GM23248 (cell line): ENCODE data around the gene RGS19.
"Not testable (repeated sequence)": the region's sequence is repeated elsewhere in the genome, so short reads cannot be mapped to it uniquely, and the experiment has no call there.

Experiments
- EZH2 ChIP-seq: fragments of 200-600 bp; sonication (generic); IDR thresholded peaks from 2 replicates; pipeline ENCODE4 v1.6.1; 2018; ENCODE audit warnings: antibody characterized with exemption, mild to moderate bottlenecking; ENCODE audit not compliant: insufficient read depth, poor library complexity, severe bottlenecking
- EZH2phosphoT487 ChIP-seq: fragments of 200-600 bp; sonication (generic); IDR thresholded peaks from 2 replicates; pipeline ENCODE4 v1.6.1; 2018; ENCODE audit warnings: antibody characterized with exemption, moderate library complexity, mild to moderate bottlenecking, low read depth; ENCODE audit not compliant: insufficient read depth

DNA sequence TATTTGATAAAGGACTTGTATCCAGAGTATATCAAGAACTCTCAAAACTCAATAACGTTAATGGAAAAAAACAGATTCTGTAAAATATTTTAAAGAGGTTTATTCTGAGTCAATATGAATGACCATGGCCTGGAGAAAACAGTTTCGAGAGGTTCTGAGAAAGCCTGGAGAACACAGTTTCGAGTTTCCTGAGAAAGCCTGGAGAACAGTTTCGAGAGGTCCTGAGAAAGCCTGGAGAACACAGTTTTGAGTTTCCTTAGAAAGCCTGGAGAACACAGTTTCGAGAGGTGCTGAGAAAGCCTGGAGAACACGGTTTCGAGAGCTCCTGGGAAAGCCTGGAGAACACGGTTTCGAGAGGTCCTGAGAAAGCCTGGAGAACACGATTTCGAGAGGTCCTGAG lies 43.6 kb upstream of the RGS19 start:
- not testable (repeated sequence) for TF ChIP-seq EZH2phosphoT487, EZH2
